SK-N-SH (cell line): ENCODE results near the gene NGLY1. TPM values are rescaled to one million over a fixed set of nuclear protein-coding genes. Genes with fewer than 3 reads are reported as not detected.

Source experiments
- CTCF ChIA-PET: fragments of 300-600, 350-600 bp; formaldehyde crosslinking; extraction: SDS; loops from one replicate; lab custom pipeline; 2021; lab: Yijun Ruan, JAX
- POLR2A ChIA-PET: fragments of 350-600 bp; sonication (Branson Sonifier 250); formaldehyde crosslinking; extraction: SDS; loops from one replicate; lab custom pipeline; 2020; ENCODE audit warnings: antibody characterized with exemption, inconsistent platforms; lab: Yijun Ruan, JAX
- DNase-seq: peaks from one replicate; pipeline ENCODE4 v3.0.0; 2012
- H2AFZ ChIP-seq: fragments of 200-600 bp; sonication (generic); 2 replicates; pipeline ENCODE4 v1.8.1; 2016; ENCODE audit warnings: antibody characterized with exemption, mild to moderate bottlenecking, low read depth
- H3F3A ChIP-seq: fragments of 200-600 bp; sonication (generic); replicated peaks from 2 replicates; pipeline ENCODE3; 2016; ENCODE audit warnings: antibody characterized with exemption, mild to moderate bottlenecking; ENCODE audit not compliant: insufficient read depth
- H3K27ac ChIP-seq, 2 experiments: fragments of 200-500 bp in 1 of 2; fragments of 200-600 bp in 1 of 2; sonication (Bioruptor generic) in 1 of 2; sonication (generic), shearing (Covaris generic) in 1 of 2; 2 replicates each; pipeline versions ENCODE4 v1.5.1 to v1.6.1; 2014 to 2016; ENCODE audit warnings: low read depth in 2 of 2, inconsistent platforms in 1 of 2, low read length in 1 of 2, mild to moderate bottlenecking in 1 of 2, mixed read lengths in 1 of 2
- H3K27me3 ChIP-seq: fragments of 200-600 bp; sonication (generic), shearing (Covaris generic); 2 replicates; pipeline ENCODE4 v1.6.1; 2016; ENCODE audit warnings: mixed run types; ENCODE audit not compliant: insufficient read depth
- H3K36me3 ChIP-seq, 2 experiments: fragments of 200-500 bp in 1 of 2; fragments of 200-600 bp in 1 of 2; sonication (Bioruptor generic) in 1 of 2; sonication (generic) in 1 of 2; replicated peaks in 1 of 2; 2 replicates each; pipeline versions ENCODE3 to v1.5.1; 2014 to 2016; ENCODE audit warnings: low read length in 1 of 2, mild to moderate bottlenecking in 1 of 2; ENCODE audit not compliant: insufficient read depth in 2 of 2, control insufficient read depth in 1 of 2
- H3K4me1 ChIP-seq, 2 experiments: fragments of 200-500 bp in 1 of 2; fragments of 200-600 bp in 1 of 2; sonication (Bioruptor generic) in 1 of 2; sonication (generic), shearing (Covaris generic) in 1 of 2; 2 replicates each; pipeline versions ENCODE4 v1.5.1 to v1.6.1; 2014 to 2016; ENCODE audit warnings: low read depth in 1 of 2, low read length in 1 of 2, mixed run types in 1 of 2; ENCODE audit not compliant: insufficient read depth in 2 of 2, control insufficient read depth in 1 of 2
- H3K4me2 ChIP-seq: fragments of 200-600 bp; sonication (generic), shearing (Covaris generic); 2 replicates; pipeline ENCODE4 v1.6.1; 2017; ENCODE audit warnings: mixed run types
- H3K4me3 ChIP-seq, 2 experiments: fragments of 200-500 bp in 1 of 2; fragments of 200-600 bp in 1 of 2; sonication (Bioruptor generic) in 1 of 2; sonication (generic), shearing (Covaris generic) in 1 of 2; 2 replicates each; pipeline versions ENCODE4 v1.5.1 to v1.8.1; 2014 to 2016; ENCODE audit warnings: low read depth in 2 of 2, inconsistent platforms in 1 of 2, low read length in 1 of 2, mild to moderate bottlenecking in 1 of 2, mixed read lengths in 1 of 2, moderate library complexity in 1 of 2
- H3K79me2 ChIP-seq: fragments of 200-600 bp; sonication (generic); 2 replicates; pipeline ENCODE4 v1.8.1; 2017; ENCODE audit warnings: mild to moderate bottlenecking; ENCODE audit not compliant: insufficient read depth
- H3K9ac ChIP-seq: fragments of 200-600 bp; sonication (generic); 2 replicates; pipeline ENCODE4 v1.6.1; 2017; ENCODE audit warnings: mixed run types
- H3K9me2 ChIP-seq: fragments of 200-600 bp; sonication (generic); 2 replicates; pipeline ENCODE4 v1.6.1; 2017; ENCODE audit warnings: mixed run types
- H3K9me3 ChIP-seq: fragments of 200-600 bp; sonication (generic); 2 replicates; pipeline ENCODE4 v1.6.1; 2017; ENCODE audit warnings: mixed run types, mild to moderate bottlenecking, moderate library complexity
- H4K20me1 ChIP-seq: fragments of 200-600 bp; sonication (generic); 2 replicates; pipeline ENCODE4 v1.6.1; 2017; ENCODE audit warnings: mild to moderate bottlenecking, mixed run types; ENCODE audit not compliant: insufficient read depth
- CTCF ChIP-seq: fragments of 200-600 bp; sonication (generic); IDR thresholded peaks from 2 replicates; pipeline ENCODE4 v1.6.1; 2017; ENCODE audit warnings: antibody characterized with exemption, mild to moderate bottlenecking, moderate library complexity
- EP300 ChIP-seq, 2 experiments: IDR thresholded peaks; 2 replicates each; pipeline versions ENCODE4 v1.4.0 to v1.6.1; 2012; ENCODE audit warnings: borderline replicate concordance in 1 of 2, low read depth in 1 of 2, low read length in 1 of 2
- FOXJ3 ChIP-seq: sonication (generic); formaldehyde crosslinking; IDR thresholded peaks from 2 replicates; pipeline ENCODE4 v1.5.1; 2020; ENCODE audit warnings: mild to moderate bottlenecking, missing genetic modification reagents
- GATA2 ChIP-seq: sonication (generic); formaldehyde crosslinking; IDR thresholded peaks from 2 replicates; pipeline ENCODE4 v1.5.0; 2020; ENCODE audit warnings: mild to moderate bottlenecking, missing genetic modification reagents
- JUND ChIP-seq: IDR thresholded peaks from 2 replicates; pipeline ENCODE4 v1.4.0; 2012
- MEF2A ChIP-seq: IDR thresholded peaks from 2 replicates; pipeline ENCODE4 v1.4.0; 2012; ENCODE audit warnings: low read depth, borderline replicate concordance
- MXI1 ChIP-seq: IDR thresholded peaks from 2 replicates; pipeline ENCODE4 v1.6.1; 2012; ENCODE audit warnings: mild to moderate bottlenecking, low read depth, low read length, improper control_type of control experiment
- RAD21 ChIP-seq: IDR thresholded peaks from 2 replicates; pipeline ENCODE4 v1.6.1; 2012; ENCODE audit warnings: mild to moderate bottlenecking, low read length
- RCOR1 ChIP-seq: fragments of 150-350 bp; IDR thresholded peaks from 2 replicates; pipeline ENCODE4 v1.6.1; 2017; ENCODE audit warnings: antibody characterized with exemption, low read length
- RFX5 ChIP-seq: IDR thresholded peaks from 2 replicates; pipeline ENCODE4 v1.6.1; 2012; ENCODE audit warnings: mild to moderate bottlenecking, improper control_type of control experiment, low read length
- SMC3 ChIP-seq: IDR thresholded peaks from 2 replicates; pipeline ENCODE4 v1.6.1; 2012; ENCODE audit warnings: low read depth, low read length, improper control_type of control experiment
- TEAD4 ChIP-seq: IDR thresholded peaks from 2 replicates; pipeline ENCODE4 v1.4.0; 2012; ENCODE audit warnings: mild to moderate bottlenecking, borderline replicate concordance; ENCODE audit not compliant: insufficient read depth
- USF1 ChIP-seq: IDR thresholded peaks from 2 replicates; pipeline ENCODE4 v1.4.0; 2012; ENCODE audit warnings: low read depth, borderline replicate concordance
- YY1 ChIP-seq: IDR thresholded peaks from 2 replicates; pipeline ENCODE4 v1.4.0; 2012; ENCODE audit warnings: low read depth, mild to moderate bottlenecking
- ZBTB33 ChIP-seq: IDR thresholded peaks from 2 replicates; pipeline ENCODE4 v1.4.0; 2012; ENCODE audit warnings: low read depth, borderline replicate concordance
- WGBS: methylation state at CpG from one replicate; pipeline ENCODE4 v1.1.6; 2017; ENCODE audit warnings: low lambda C conversion rate; 5-methylcytosine and 5-hydroxymethylcytosine counted together
- polyA plus RNA-seq, 3 experiments: library from polyadenylated mRNA; depleted of rRNA; stranded (reverse); fragments of >200 nt; gene quantifications; 2 replicates each; pipeline ENCODE4 v1.2.3, GENCODE V29; 2012

NGLY1 gene
- polyA plus RNA-seq, 1 of the 3 experiments (the other 2 are of a cell fraction): 6.0 TPM

GRCh38 chr3:25695731-25696420 is 87.4 kb downstream of the NGLY1 start:
- TF ChIP-seq JUND (no peak), RAD21 (no peak), SMC3 (no peak)
- Histone ChIP-seq H3K4me3 (no peak overlapping the region), H3K27ac (no peak overlapping the region), H3K4me1 (no peaks in the 10 kb centered on the region), H3K9me3 (no peaks in the 10 kb centered on the region), H3F3A (no peaks in the 10 kb centered on the region), H3K36me3 (no peaks in the 10 kb centered on the region), H3K9me2 (no peaks in the 10 kb centered on the region), H4K20me1 (no peaks in the 10 kb centered on the region), H2AFZ (no peak overlapping the region), H3K79me2 (no peaks in the 10 kb centered on the region), H3K27me3 (no peaks in the 10 kb centered on the region), H3K9ac (no peak overlapping the region), H3K4me2 (no peak overlapping the region)
- WGBS: 59% methylated on average over 4 of the region's 4 CpGs
- CTCF ChIA-PET: no interaction called here
- DNase-seq: no peak
- POLR2A ChIA-PET: no interaction called here

- CTCF ChIA-PET: no interaction called here
- Histone ChIP-seq H3K27ac (no peak overlapping the region), H3K36me3 (no peaks in the 10 kb centered on the region), H3F3A (no peaks in the 10 kb centered on the region), H3K4me3 (no peak overlapping the region), H3K79me2 (no peaks in the 10 kb centered on the region), H3K4me1 (no peaks in the 10 kb centered on the region), H2AFZ (no peak overlapping the region), H3K9me3 (no peaks in the 10 kb centered on the region), H3K9ac (no peak overlapping the region), H4K20me1 (no peaks in the 10 kb centered on the region), H3K4me2 (no peak overlapping the region), H3K27me3 (no peaks in the 10 kb centered on the region), H3K9me2 (no peaks in the 10 kb centered on the region)
- TF ChIP-seq FOXJ3 (CRISPR knock-in tag) (no peak), MXI1 (no peak), GATA2 (CRISPR knock-in tag) (no peak), JUND (no peak), EP300 (IDR thresholded peaks at IDR 0.05; ENCODE audit: borderline replicate concordance in 1 of 2, low read depth in 1 of 2, low read length in 1 of 2) (no peak), USF1 (no peak), YY1 (no peak), MEF2A (no peak), CTCF (no peak), RCOR1 (no peak), TEAD4 (no peak), ZBTB33 (no peak), RFX5 (no peak)
- WGBS: 49% methylated on average over 3 of the region's 3 CpGs
- no peak for DNase-seq
- POLR2A ChIA-PET: no interaction called here
Observed at GRCh38 chr3:25693238-25693637, 90.0 kb downstream of the NGLY1 start.
